Measurements from ENCODE around the gene LRRN4CL. TPM values are rescaled to one million over a fixed set of nuclear protein-coding genes. Genes with fewer than 3 reads are reported as not detected.

LRRN4CL gene
- total RNA-seq, 6 experiments from 2014 or later: 0.12 TPM; not detected in 5

- intact Hi-C loops (cut with DNase I): no loop called here
- peak overlapping the region; percentile 56 to 72 (median 67) for H3K27ac ChIP-seq
- WGBS (ENCODE audit: insufficient coverage, low coverage, low lambda C conversion rate, missing lambda C conversion rate): 29% methylated on average over 2 of the region's 2 CpGs
- DNase-seq (peak; percentile 66 to 87 (median 80)), ATAC-seq (peak; percentile 67 to 73 (median 70))
- H3K27me3 ChIP-seq: no peaks in the 10 kb centered on the region
- peaks cover 0 to 64% (median 29%) of the 10 kb centered on the region in 4 donors for H3K36me3 ChIP-seq
- TF ChIP-seq POLR2A (IDR thresholded peaks at IDR 0.05): no peak
- TF ChIP-seq, protein P1, sequence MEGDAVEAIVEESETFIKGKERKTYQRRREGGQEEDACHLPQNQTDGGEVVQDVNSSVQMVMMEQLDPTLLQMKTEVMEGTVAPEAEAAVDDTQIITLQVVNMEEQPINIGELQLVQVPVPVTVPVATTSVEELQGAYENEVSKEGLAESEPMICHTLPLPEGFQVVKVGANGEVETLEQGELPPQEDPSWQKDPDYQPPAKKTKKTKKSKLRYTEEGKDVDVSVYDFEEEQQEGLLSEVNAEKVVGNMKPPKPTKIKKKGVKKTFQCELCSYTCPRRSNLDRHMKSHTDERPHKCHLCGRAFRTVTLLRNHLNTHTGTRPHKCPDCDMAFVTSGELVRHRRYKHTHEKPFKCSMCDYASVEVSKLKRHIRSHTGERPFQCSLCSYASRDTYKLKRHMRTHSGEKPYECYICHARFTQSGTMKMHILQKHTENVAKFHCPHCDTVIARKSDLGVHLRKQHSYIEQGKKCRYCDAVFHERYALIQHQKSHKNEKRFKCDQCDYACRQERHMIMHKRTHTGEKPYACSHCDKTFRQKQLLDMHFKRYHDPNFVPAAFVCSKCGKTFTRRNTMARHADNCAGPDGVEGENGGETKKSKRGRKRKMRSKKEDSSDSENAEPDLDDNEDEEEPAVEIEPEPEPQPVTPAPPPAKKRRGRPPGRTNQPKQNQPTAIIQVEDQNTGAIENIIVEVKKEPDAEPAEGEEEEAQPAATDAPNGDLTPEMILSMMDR (IDR thresholded peaks at IDR 0.05): peak; percentile 8 to 20 (median 13)
- no peaks in the 10 kb centered on the region for H3K9me3 ChIP-seq
- peaks cover 0 to 53% (median 23%) of the 10 kb centered on the region in 4 donors for H3K4me1 ChIP-seq
- H3K4me3 ChIP-seq: peak overlapping the region in 2 of 3 donors; percentile 5 to 24
Measured at GRCh38 chr11:62713343-62713742, 24.0 kb upstream of the LRRN4CL start.

DNA sequence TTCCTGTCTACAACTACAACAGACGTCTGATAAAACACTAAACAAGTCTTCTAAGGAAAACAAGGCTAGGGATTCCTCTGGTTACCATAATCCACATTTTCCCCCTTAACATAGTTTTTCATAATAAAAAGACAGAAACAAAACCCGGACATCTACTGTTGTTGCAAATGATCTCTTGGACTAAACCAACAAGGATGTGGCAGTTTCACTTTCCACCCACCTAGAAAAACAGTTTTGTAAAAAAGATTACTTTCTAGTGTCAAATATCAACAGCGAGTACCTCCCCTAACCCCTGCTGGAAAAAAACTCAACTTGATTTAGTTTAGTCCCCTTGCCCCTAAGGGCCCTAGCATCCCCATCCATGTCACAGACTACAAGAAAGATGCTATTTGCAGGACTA is 23.5 kb upstream of the LRRN4CL start:
- 19% methylated on average over 3 of the region's 3 CpGs for WGBS (ENCODE audit: insufficient coverage, low coverage, low lambda C conversion rate, missing lambda C conversion rate)

GRCh38 chr11:62712276-62712812 is 23.0 kb upstream of the LRRN4CL start:
- H3K27ac ChIP-seq: peak overlapping the region; percentile 56 to 72 (median 67)
- H3K36me3 ChIP-seq: peaks cover 0 to 54% (median 21%) of the 10 kb centered on the region in 4 donors
- H3K9me3 ChIP-seq: no peaks in the 10 kb centered on the region
- no peak for ATAC-seq
- H3K27me3 ChIP-seq: no peaks in the 10 kb centered on the region
- TF ChIP-seq, protein P1 (IDR thresholded peaks at IDR 0.05): no peak
- no peak for TF ChIP-seq POLR2A (IDR thresholded peaks at IDR 0.05)
- peaks cover 0 to 53% (median 23%) of the 10 kb centered on the region in 4 donors for H3K4me1 ChIP-seq
- intact Hi-C loops (cut with DNase I): no loop called here
- no peak for DNase-seq
- 46% methylated on average over 6 of the region's 6 CpGs for WGBS (ENCODE audit: insufficient coverage, low coverage, low lambda C conversion rate, missing lambda C conversion rate)
- peak overlapping the region in 2 of 3 donors; percentile 5 to 24 for H3K4me3 ChIP-seq

More for the DNA sequence above, 23.5 kb upstream of the LRRN4CL start:
- H3K9me3 ChIP-seq: no peaks in the 10 kb centered on the region
- no peaks in the 10 kb centered on the region for H3K27me3 ChIP-seq
- peaks cover 0 to 53% (median 23%) of the 10 kb centered on the region in 4 donors for H3K4me1 ChIP-seq
- TF ChIP-seq, protein P1 (IDR thresholded peaks at IDR 0.05): no peak
- no peak for TF ChIP-seq POLR2A (IDR thresholded peaks at IDR 0.05)
- peak overlapping the region; percentile 56 to 72 (median 67) for H3K27ac ChIP-seq
- DNase-seq (no peak), ATAC-seq (no peak)
- peaks cover 0 to 60% (median 25%) of the 10 kb centered on the region in 4 donors for H3K36me3 ChIP-seq
- intact Hi-C loops (cut with DNase I): no loop called here
- H3K4me3 ChIP-seq: peak overlapping the region in 2 of 3 donors; percentile 5 to 24

GRCh38 chr11:62710001-62710345 is 20.6 kb upstream of the LRRN4CL start:
- peak in 2 of 3 donors; percentile 31 to 56 for DNase-seq

More at GRCh38 chr11:62710001-62710345, 20.6 kb upstream of the LRRN4CL start:
- H3K27me3 ChIP-seq: no peaks in the 10 kb centered on the region
- no peaks in the 10 kb centered on the region for H3K9me3 ChIP-seq
- peak; percentile 0 to 8 (median 4) for ATAC-seq
- TF ChIP-seq, protein P1 (IDR thresholded peaks at IDR 0.05): no peak
- no peak for TF ChIP-seq POLR2A (IDR thresholded peaks at IDR 0.05)
- H3K4me1 ChIP-seq: peaks cover 0 to 65% (median 30%) of the 10 kb centered on the region in 4 donors
- intact Hi-C loops (cut with DNase I): no loop called here
- H3K36me3 ChIP-seq: peaks cover 0 to 31% (median 5%) of the 10 kb centered on the region in 4 donors
- H3K4me3 ChIP-seq: peak overlapping the region; percentile 52 to 63 (median 58)
- H3K27ac ChIP-seq: peak overlapping the region; percentile 96
- 27% methylated on average over 3 of the region's 7 CpGs for WGBS (ENCODE audit: insufficient coverage, low coverage, low lambda C conversion rate, missing lambda C conversion rate)
